DND-41 (cell line): ENCODE measurements around the gene RPGRIP1L.

ENCODE experiments used
- ATAC-seq: fragments of 200-7000 bp; cut with Tn5 transposase; 3 replicates; pipeline ENCODE4 v1.9.1; 2021; ENCODE audit warnings: low read depth; ENCODE audit not compliant: insufficient read depth
- DNase-seq: peaks from one replicate; pipeline ENCODE4 v3.0.0-alpha.2; 2020
- H2AFZ ChIP-seq: 2 replicates; pipeline ENCODE4 v1.6.0; 2012; ENCODE audit warnings: low read depth, low read length
- H3K27ac ChIP-seq: 2 replicates; pipeline ENCODE4 v1.5.1; 2012; ENCODE audit warnings: low read length, inconsistent platforms
- H3K27me3 ChIP-seq: fragments of 200-600 bp; sonication (generic); 2 replicates; pipeline ENCODE4 v1.6.0; 2012; ENCODE audit warnings: low read length, mild to moderate bottlenecking, inconsistent platforms; ENCODE audit not compliant: insufficient read depth, poor library complexity
- H3K36me3 ChIP-seq: 2 replicates; pipeline ENCODE4 v1.5.1; 2012; ENCODE audit warnings: low read length, inconsistent platforms; ENCODE audit not compliant: insufficient read depth
- H3K4me1 ChIP-seq: 2 replicates; pipeline ENCODE4 v1.5.1; 2012; ENCODE audit warnings: mild to moderate bottlenecking, low read length; ENCODE audit not compliant: insufficient read depth
- H3K4me2 ChIP-seq: 2 replicates; pipeline ENCODE4 v1.6.0; 2012; ENCODE audit warnings: mild to moderate bottlenecking, moderate library complexity, low read length, inconsistent platforms; ENCODE audit not compliant: insufficient read depth
- H3K4me3 ChIP-seq, 2 experiments: fragments of 200-600 bp in 1 of 2; shearing (Covaris generic) in 1 of 2; 2 replicates each; pipeline ENCODE4 v1.5.1; 2012 to 2016; ENCODE audit warnings: inconsistent platforms in 2 of 2, low read length in 2 of 2, mild to moderate bottlenecking in 2 of 2, low read depth in 1 of 2, moderate library complexity in 1 of 2
- H3K79me2 ChIP-seq: 2 replicates; pipeline ENCODE4 v1.6.0; 2012; ENCODE audit warnings: low read length, inconsistent platforms; ENCODE audit not compliant: insufficient read depth
- H3K9ac ChIP-seq: 2 replicates; pipeline ENCODE4 v1.6.0; 2012; ENCODE audit warnings: low read depth, mild to moderate bottlenecking, inconsistent platforms, low read length, moderate library complexity
- H3K9me3 ChIP-seq: 2 replicates; pipeline ENCODE4 v1.5.1; 2012; ENCODE audit warnings: low read length, moderate library complexity, mild to moderate bottlenecking, inconsistent platforms; ENCODE audit not compliant: insufficient read depth, severe bottlenecking
- H4K20me1 ChIP-seq: 2 replicates; pipeline ENCODE4 v1.6.0; 2012; ENCODE audit warnings: low read length; ENCODE audit not compliant: insufficient read depth
- EZH2 ChIP-seq: IDR thresholded peaks from 3 replicates; pipeline ENCODE4 v1.6.1; 2012; ENCODE audit warnings: borderline replicate concordance, low read depth, mild to moderate bottlenecking, moderate library complexity, low read length, inconsistent platforms; ENCODE audit not compliant: severe bottlenecking
- TF ChIP-seq, protein P1 (sequence below): IDR thresholded peaks from 2 replicates; pipeline ENCODE4 v1.5.1; 2012; ENCODE audit warnings: borderline replicate concordance, low read length, moderate library complexity, mild to moderate bottlenecking; ENCODE audit not compliant: poor library complexity, severe bottlenecking; ENCODE audit errors: extremely low read depth

Gene RPGRIP1L

GRCh38 chr16:53642094-53642493, 61.6 kb downstream of the RPGRIP1L start:
- Histone ChIP-seq H3K79me2 (no peaks in the 10 kb centered on the region), H3K9ac (no peak overlapping the region), H3K27ac (no peak overlapping the region), H3K4me3 (no peak overlapping the region), H3K4me2 (no peak overlapping the region), H3K9me3 (peaks cover 3% of the 10 kb centered on the region), H2AFZ (no peak overlapping the region), H4K20me1 (no peaks in the 10 kb centered on the region), H3K27me3 (no peaks in the 10 kb centered on the region), H3K36me3 (peaks cover 28% of the 10 kb centered on the region; the same call in 1 of the 2 replicates), H3K4me1 (no peaks in the 10 kb centered on the region)
- ATAC-seq: no peak
- DNase-seq: no peak
- no peak for TF ChIP-seq EZH2
- TF ChIP-seq, protein P1, sequence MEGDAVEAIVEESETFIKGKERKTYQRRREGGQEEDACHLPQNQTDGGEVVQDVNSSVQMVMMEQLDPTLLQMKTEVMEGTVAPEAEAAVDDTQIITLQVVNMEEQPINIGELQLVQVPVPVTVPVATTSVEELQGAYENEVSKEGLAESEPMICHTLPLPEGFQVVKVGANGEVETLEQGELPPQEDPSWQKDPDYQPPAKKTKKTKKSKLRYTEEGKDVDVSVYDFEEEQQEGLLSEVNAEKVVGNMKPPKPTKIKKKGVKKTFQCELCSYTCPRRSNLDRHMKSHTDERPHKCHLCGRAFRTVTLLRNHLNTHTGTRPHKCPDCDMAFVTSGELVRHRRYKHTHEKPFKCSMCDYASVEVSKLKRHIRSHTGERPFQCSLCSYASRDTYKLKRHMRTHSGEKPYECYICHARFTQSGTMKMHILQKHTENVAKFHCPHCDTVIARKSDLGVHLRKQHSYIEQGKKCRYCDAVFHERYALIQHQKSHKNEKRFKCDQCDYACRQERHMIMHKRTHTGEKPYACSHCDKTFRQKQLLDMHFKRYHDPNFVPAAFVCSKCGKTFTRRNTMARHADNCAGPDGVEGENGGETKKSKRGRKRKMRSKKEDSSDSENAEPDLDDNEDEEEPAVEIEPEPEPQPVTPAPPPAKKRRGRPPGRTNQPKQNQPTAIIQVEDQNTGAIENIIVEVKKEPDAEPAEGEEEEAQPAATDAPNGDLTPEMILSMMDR: no peak

GRCh38 chr16:53636978-53637377, 66.7 kb downstream of the RPGRIP1L start:
- H2AFZ ChIP-seq: no peak overlapping the region
- no peak overlapping the region for H3K4me2 ChIP-seq
- no peaks in the 10 kb centered on the region for H3K79me2 ChIP-seq
- DNase-seq (no peak), ATAC-seq (no peak)
- H3K36me3 ChIP-seq: peaks cover 10% of the 10 kb centered on the region; the same call in 1 of the 2 replicates
- no peak overlapping the region for H3K4me3 ChIP-seq
- H4K20me1 ChIP-seq: no peaks in the 10 kb centered on the region
- TF ChIP-seq, protein P1: no peak
- H3K27ac ChIP-seq: no peak overlapping the region
- no peaks in the 10 kb centered on the region for H3K9me3 ChIP-seq
- H3K4me1 ChIP-seq: no peaks in the 10 kb centered on the region
- H3K27me3 ChIP-seq: no peaks in the 10 kb centered on the region
- no peak overlapping the region for H3K9ac ChIP-seq

DNA sequence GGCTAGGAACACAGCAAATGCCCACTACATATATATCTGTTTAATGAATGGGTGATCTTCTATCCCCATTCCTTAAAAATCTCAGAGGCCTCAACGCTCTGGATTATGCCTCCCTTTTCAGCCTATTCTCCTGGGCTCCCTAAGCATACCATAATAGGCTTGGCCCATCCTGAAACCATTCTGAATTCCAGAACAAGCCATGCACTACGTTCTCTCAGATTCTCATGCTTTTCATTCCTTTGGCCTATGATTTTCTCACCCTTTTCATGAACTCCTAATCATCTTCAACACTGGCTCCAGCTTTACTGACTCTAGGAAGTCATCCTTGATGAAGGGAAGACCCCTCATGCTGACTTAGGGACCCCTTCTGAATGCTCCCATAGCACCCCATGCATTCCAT, 71.1 kb downstream of the RPGRIP1L start:
- H3K4me2 ChIP-seq: no peak overlapping the region
- no peaks in the 10 kb centered on the region for H3K9me3 ChIP-seq
- DNase-seq (no peak), ATAC-seq (no peak)
- H3K27me3 ChIP-seq: no peaks in the 10 kb centered on the region
- no peak overlapping the region for H3K9ac ChIP-seq
- H3K36me3 ChIP-seq: peaks cover 8% of the 10 kb centered on the region; the same call in 1 of the 2 replicates
- no peaks in the 10 kb centered on the region for H3K4me1 ChIP-seq
- TF ChIP-seq EZH2: no peak
- TF ChIP-seq, protein P1: no peak
- H4K20me1 ChIP-seq: no peaks in the 10 kb centered on the region
- no peak overlapping the region for H2AFZ ChIP-seq
- no peak overlapping the region for H3K4me3 ChIP-seq
- H3K27ac ChIP-seq: no peak overlapping the region
- H3K79me2 ChIP-seq: no peaks in the 10 kb centered on the region
